ENCODE measurements around the gene HDAC9. TPM values are rescaled to one million over a fixed set of nuclear protein-coding genes. Genes with fewer than 3 reads are reported as not detected.

The HDAC9 gene
- polyA plus RNA-seq, 1 of the 3 experiments (the other 2 are of a cell fraction) = 11.6 TPM

GRCh38 chr7:18580950-18581349 lies 85.4 kb downstream of the HDAC9 start:
- H3K4me2 ChIP-seq = no peak overlapping the region
- POLR2A ChIA-PET = no interaction called here

More at GRCh38 chr7:18580950-18581349, 85.4 kb downstream of the HDAC9 start:
- TF ChIP-seq GATA2 (CRISPR knock-in tag; IDR thresholded peaks at IDR 0.05) = no peak
- TF ChIP-seq MAX (IDR thresholded peaks at IDR 0.05; ENCODE audit: low read depth) = no peak
- no peak for TF ChIP-seq ELF1 (IDR thresholded peaks at IDR 0.05)
- no peak for TF ChIP-seq MXI1 (IDR thresholded peaks at IDR 0.05; ENCODE audit: low read depth, low read length)
- no peak for TF ChIP-seq SIN3A (IDR thresholded peaks at IDR 0.05; ENCODE audit: borderline replicate concordance, low read depth, low read length)
- TF ChIP-seq FOXJ3 (CRISPR knock-in tag; IDR thresholded peaks at IDR 0.05) = no peak
- no peak for TF ChIP-seq RAD21 (IDR thresholded peaks at IDR 0.05; ENCODE audit: low read length)
- TF ChIP-seq EZH2phosphoT487 (IDR thresholded peaks at IDR 0.05; ENCODE audit: borderline replicate concordance, low read depth) = no peak
- no peak for TF ChIP-seq SMC3 (IDR thresholded peaks at IDR 0.05; ENCODE audit: low read depth, low read length)
- TF ChIP-seq RFX5 (IDR thresholded peaks at IDR 0.05; ENCODE audit: low read length) = no peak
- TF ChIP-seq POLR2AphosphoS5 (IDR thresholded peaks at IDR 0.05; ENCODE audit: low read depth, low read length) = no peak
- TF ChIP-seq CHD2 (IDR thresholded peaks at IDR 0.05; ENCODE audit: low read length, partially characterized antibody) = no peak
- no peak for TF ChIP-seq USF1 (IDR thresholded peaks at IDR 0.05; ENCODE audit: borderline replicate concordance, low read depth)
- TF ChIP-seq CTCF (IDR thresholded peaks at IDR 0.05) = no peak
- no peak for TF ChIP-seq FOSL2 (IDR thresholded peaks at IDR 0.05; ENCODE audit: borderline replicate concordance, low read depth)
- no peak for TF ChIP-seq TAF1 (IDR thresholded peaks at IDR 0.05; ENCODE audit: borderline replicate concordance, low read depth, low read length)
- no peak for TF ChIP-seq TCF12 (IDR thresholded peaks at IDR 0.05)
- TF ChIP-seq REST (IDR thresholded peaks at IDR 0.05; ENCODE audit: low read depth, low read length) = no peak
- no peaks in the 10 kb centered on the region for H3K27me3 ChIP-seq (ENCODE audit: insufficient read depth)
- no peaks in the 10 kb centered on the region for H3K9me3 ChIP-seq
- H3K79me2 ChIP-seq (ENCODE audit: insufficient read depth) = peaks cover 20% of the 10 kb centered on the region; the same call in 1 of the 2 replicates
- H3K36me3 ChIP-seq (replicated peaks in 1 of 2; ENCODE audit: control insufficient read depth in 1 of 2, insufficient read depth in 2 of 2, low read length in 1 of 2) = peaks cover 10% of the 10 kb centered on the region in 2 experiments
- no peak for DNase-seq
- H3K9me2 ChIP-seq = no peaks in the 10 kb centered on the region
- H3F3A ChIP-seq (replicated peaks; ENCODE audit: insufficient read depth) = peaks cover 20% of the 10 kb centered on the region
- 83% methylated on average over 1 of the region's 1 CpG for WGBS (ENCODE audit: low lambda C conversion rate)
- CTCF ChIA-PET = interaction anchor here (1.5 to 9.7 kb wide), 4 partner anchors 9 to 228 kb away, joined by 3 to 73 read pairs (median 20); no protein-coding TSS in a partner anchor
- no peak overlapping the region for H3K4me3 ChIP-seq (ENCODE audit: low read depth in 2 of 2, low read length in 1 of 2)
- H3K27ac ChIP-seq (ENCODE audit: low read depth in 2 of 2, low read length in 1 of 2) = peak overlapping the region; percentile 12 to 47; a peak in 2 of 4 replicates
- H3K9ac ChIP-seq = no peak overlapping the region
- H2AFZ ChIP-seq (ENCODE audit: low read depth) = 0 out of 2 replicates have a peak overlapping the region, but pooled peaks have one; percentile 1
- no peaks in the 10 kb centered on the region for H4K20me1 ChIP-seq (ENCODE audit: insufficient read depth)
- peaks cover 9 to 16% of the 10 kb centered on the region in 2 experiments; a peak in 3 of 4 replicates for H3K4me1 ChIP-seq (ENCODE audit: control insufficient read depth in 1 of 2, insufficient read depth in 2 of 2, low read depth in 1 of 2, low read length in 1 of 2)

All from SK-N-SH (cell line).